GM12878 (cell line): ENCODE measurements around the gene PBLD. TPM values are rescaled to one million over a fixed set of nuclear protein-coding genes. Genes with fewer than 3 reads are reported as not detected.

ENCODE experiments used
- CBFB ChIP-seq: IDR thresholded peaks from 2 replicates; pipeline ENCODE4 v1.6.1; 2016; ENCODE audit warnings: antibody characterized with exemption, low read depth
- CBX5 ChIP-seq: sonication (generic); IDR thresholded peaks from 2 replicates; pipeline ENCODE4 v1.6.1; 2016; ENCODE audit warnings: low read depth, moderate library complexity, mild to moderate bottlenecking, inconsistent platforms
- CREB1 ChIP-seq: IDR thresholded peaks from 2 replicates; pipeline ENCODE4 v1.6.1; 2012; ENCODE audit warnings: low read depth, mild to moderate bottlenecking, inconsistent platforms
- E2F8 ChIP-seq: fragments of 450-650 bp; IDR thresholded peaks from 2 replicates; pipeline ENCODE4 v1.6.1; 2018; ENCODE audit warnings: mild to moderate bottlenecking, low read depth, moderate library complexity; ENCODE audit not compliant: partially characterized antibody
- FOXK2 ChIP-seq: fragments of 450-650 bp; IDR thresholded peaks from 2 replicates; pipeline ENCODE4 v1.6.1; 2017; ENCODE audit warnings: mild to moderate bottlenecking, moderate library complexity
- HDAC2 ChIP-seq: fragments of 200-600 bp; sonication (generic); IDR thresholded peaks from 2 replicates; pipeline ENCODE4 v1.6.1; 2017
- IRF4 ChIP-seq: IDR thresholded peaks from 2 replicates; pipeline ENCODE4 v1.6.1; 2011; ENCODE audit warnings: low read depth, low read length
- LARP7 ChIP-seq: fragments of 450-650 bp; IDR thresholded peaks from 2 replicates; pipeline ENCODE4 v1.6.1; 2017; ENCODE audit warnings: mild to moderate bottlenecking
- MTA2 ChIP-seq: fragments of 450-650 bp; IDR thresholded peaks from 2 replicates; pipeline ENCODE4 v1.6.1; 2016; ENCODE audit warnings: low read depth, mild to moderate bottlenecking, moderate library complexity
- MTA3 ChIP-seq: IDR thresholded peaks from 2 replicates; pipeline ENCODE4 v1.6.1; 2012; ENCODE audit warnings: low read length, inconsistent platforms, borderline replicate concordance
- NFYA ChIP-seq: IDR thresholded peaks from 2 replicates; pipeline ENCODE4 v1.6.1; 2011; ENCODE audit warnings: low read depth, mild to moderate bottlenecking, low read length, improper control_type of control experiment, borderline replicate concordance
- PAX8 ChIP-seq: fragments of 450-650 bp; IDR thresholded peaks from 2 replicates; pipeline ENCODE4 v1.6.1; 2017; ENCODE audit warnings: mild to moderate bottlenecking, moderate library complexity
- PKNOX1 ChIP-seq: fragments of 450-650 bp; IDR thresholded peaks from 2 replicates; pipeline ENCODE4 v1.6.1; 2016; ENCODE audit warnings: mild to moderate bottlenecking
- PML ChIP-seq: IDR thresholded peaks from 2 replicates; pipeline ENCODE4 v1.6.1; 2012; ENCODE audit warnings: low read length, inconsistent platforms
- POLR2AphosphoS5 ChIP-seq: IDR thresholded peaks from 2 replicates; pipeline ENCODE4 v1.6.1; 2011; ENCODE audit warnings: mild to moderate bottlenecking, low read length, inconsistent platforms
- SIN3A ChIP-seq: IDR thresholded peaks from 2 replicates; pipeline ENCODE4 v1.6.1; 2012; ENCODE audit warnings: low read depth, low read length, improper control_type of control experiment
- SIX5 ChIP-seq: IDR thresholded peaks from 2 replicates; pipeline ENCODE4 v1.6.1; 2011; ENCODE audit warnings: mild to moderate bottlenecking, low read depth, low read length, moderate library complexity; ENCODE audit not compliant: severe bottlenecking
- STAT3 ChIP-seq: IDR thresholded peaks from 2 replicates; pipeline ENCODE4 v1.6.1; 2011; ENCODE audit warnings: low read depth, low read length, improper control_type of control experiment
- TCF7 ChIP-seq: IDR thresholded peaks from 2 replicates; pipeline ENCODE4 v1.6.1; 2014; ENCODE audit warnings: antibody characterized with exemption, borderline replicate concordance
- USF2 ChIP-seq: IDR thresholded peaks from 2 replicates; pipeline ENCODE4 v1.6.1; 2011; ENCODE audit warnings: low read depth, low read length, improper control_type of control experiment, borderline replicate concordance
- YBX1 ChIP-seq: fragments of 450-650 bp; IDR thresholded peaks from 2 replicates; pipeline ENCODE4 v1.6.1; 2016; ENCODE audit warnings: antibody characterized with exemption
- YY1 ChIP-seq: IDR thresholded peaks from 2 replicates; pipeline ENCODE4 v1.6.1; 2011; ENCODE audit warnings: low read depth, mild to moderate bottlenecking, low read length
- ZNF207 ChIP-seq: fragments of 450-650 bp; IDR thresholded peaks from 2 replicates; pipeline ENCODE4 v1.6.1; 2014; ENCODE audit warnings: antibody characterized with exemption, mild to moderate bottlenecking, borderline replicate concordance
- ZNF687 ChIP-seq: fragments of 450-650 bp; IDR thresholded peaks from 2 replicates; pipeline ENCODE4 v1.6.1; 2017; ENCODE audit warnings: mild to moderate bottlenecking, moderate library complexity
- polyA plus RNA-seq, 11 experiments: library from polyadenylated mRNA; depleted of rRNA in 4 of 11; unstranded in 6 of 11; stranded (reverse) in 5 of 11; fragments of >200 nt; fragmentation: Nextera tagmentation in 4 of 11; fragmentation: Illumina TruSeq in 1 of 11; extraction: Ambion mirVana in 4 of 11; extraction: Trizol in 1 of 11; gene quantifications; 1 replicate in 1 of 11; 2 replicates in 10 of 11; pipeline versions ENCODE4 v1.2.1 to v1.2.3, GENCODE V29; 2011 to 2016; ENCODE audit warnings: inconsistent platforms in 2 of 11, missing spikeins in 2 of 11, low read depth in 1 of 11
- total RNA-seq, 4 experiments: library from RNA; depleted of rRNA in 3 of 4; stranded (reverse); fragments of >200 nt in 3 of 4; fragmentation: Illumina TruSeq in 1 of 4; extraction: Trizol in 1 of 4; gene quantifications; 2 replicates each; pipeline versions ENCODE4 v1.2.1 to v1.2.3, GENCODE V29; 2013 to 2021

Gene PBLD
- total and polyA plus RNA-seq, 10 of the 15 experiments (the other 5 are each of a cell fraction or from before 2014, with no cell fraction given): 0.68 to 2.8 (median 1.7) TPM

GRCh38 chr10:68331455-68332258, 1.1 kb downstream of the PBLD start, which contains the start of gene HNRNPH3 (continued):
- no peak for TF ChIP-seq NFYA
- TF ChIP-seq YY1: peak; percentile 90
- peak; percentile 98 for TF ChIP-seq PML
- TF ChIP-seq ZNF687: peak; percentile 84
- TF ChIP-seq POLR2AphosphoS5: peak; percentile 99
- peak; percentile 99 for TF ChIP-seq CBFB
- no peak for TF ChIP-seq PAX8
- peak; percentile 59; the same call in 1 of the 2 replicates for TF ChIP-seq PKNOX1
- TF ChIP-seq SIX5: no peak
- 0 out of 2 replicates have a peak, but pooled peaks have one; percentile 78 for TF ChIP-seq LARP7
- TF ChIP-seq YBX1: no peak
- 0 out of 2 replicates have a peak, but pooled peaks have one; percentile 21 for TF ChIP-seq MTA2
- TF ChIP-seq ZNF207: peak; percentile 95
- TF ChIP-seq SIN3A: peak; percentile 92
- no peak for TF ChIP-seq FOXK2
- TF ChIP-seq E2F8: no peak
- TF ChIP-seq STAT3: 0 out of 2 replicates have a peak, but pooled peaks have one; percentile 65
- TF ChIP-seq USF2: peak; percentile 51
- no peak for TF ChIP-seq MTA3
- TF ChIP-seq CBX5: peak; percentile 36
- TF ChIP-seq TCF7: peak; percentile 65
- 0 out of 2 replicates have a peak, but pooled peaks have one; percentile 59 for TF ChIP-seq HDAC2
- TF ChIP-seq CREB1: peak; percentile 72
- TF ChIP-seq IRF4: no peak
